Right lobe of liver (tissue), 6 donors: ENCODE results near the gene DEFB110. TPM values are rescaled to one million over a fixed set of nuclear protein-coding genes. Genes with fewer than 3 reads are reported as not detected.

Source experiments
- ATAC-seq, 4 donors: fragments of 200-7000 bp; cut with Tn5 transposase; one replicate each; pipeline ENCODE4 v1.9.1; 2020; ENCODE audit warnings: mild to moderate bottlenecking in 4 of 4, moderate library complexity in 4 of 4
- DNase-seq, 3 donors: peaks; one replicate each; pipeline ENCODE4 v3.0.0-alpha.2; 2020
- H3K27ac ChIP-seq, 3 donors: fragments of 200-600 bp; one replicate each; pipeline ENCODE4 v1.8.0; 2022
- H3K27me3 ChIP-seq, 2 donors: fragments of 200-600 bp; one replicate each; pipeline ENCODE4 v1.8.0; 2022
- H3K36me3 ChIP-seq, 4 donors: fragments of 200-600 bp; sonication (generic) in 1 of 4; one replicate each; pipeline versions ENCODE4 v1.5.1 to v1.8.0; 2017 to 2022; ENCODE audit warnings: control low read depth in 1 of 4
- H3K4me1 ChIP-seq, 4 donors: fragments of 200-600 bp; sonication (generic) in 1 of 4; one replicate each; pipeline versions ENCODE4 v1.5.1 to v1.8.0; 2017 to 2022; ENCODE audit warnings: control low read depth in 1 of 4
- H3K4me3 ChIP-seq, 3 donors: fragments of 200-600 bp; one replicate each; pipeline ENCODE4 v1.8.0; 2022
- H3K9me3 ChIP-seq, 4 donors: fragments of 200-600 bp; sonication (generic) in 1 of 4; one replicate each; pipeline versions ENCODE4 v1.5.1 to v1.8.0; 2017 to 2022; ENCODE audit warnings: control low read depth in 1 of 4
- CTCF ChIP-seq, 4 donors: fragments of 200-600 bp in 3 of 4; fragments of 450-650 bp in 1 of 4; IDR thresholded peaks; one replicate each; pipeline versions ENCODE4 v1.5.1 to v1.8.0; 2016 to 2022; ENCODE audit warnings: antibody characterized with exemption in 4 of 4, mild to moderate bottlenecking in 2 of 4
- POLR2A ChIP-seq: fragments of 450-650 bp; IDR thresholded peaks from one replicate; pipeline ENCODE4 v1.6.1; 2017; ENCODE audit warnings: antibody characterized with exemption, mild to moderate bottlenecking
- WGBS: methylation state at CpG from one replicate; pipeline ENCODE4 v1.1.6; 2018; ENCODE audit warnings: low coverage, low lambda C conversion rate; ENCODE audit not compliant: insufficient coverage; ENCODE audit errors: missing lambda C conversion rate; 5-methylcytosine and 5-hydroxymethylcytosine counted together
- intact Hi-C, 2 donors: fragments of 100-400 bp; cut with DNase I; formaldehyde crosslinking; loops; one replicate each; pipeline versions ENCODE4 v1.11.2 to v1.14.1; 2022
- total RNA-seq, 6 experiments: library from RNA; depleted of rRNA in 2 of 6; stranded (reverse); fragments of >200 nt in 2 of 6; fragmentation: NEBNext Ultra II Directional in 3 of 6; extraction: Animal tissue kit (Norgen Biotek cat#: 25700) in 3 of 6; gene quantifications; one replicate each; pipeline versions ENCODE4 v1.1.0 to v1.2.4, GENCODE V29; 2016 to 2023
- donor health status: DM: no; HTN: yes; CAD: no.
- donor health status: DM: no; HTN: no; CAD: no.
- donor health status: DM: no; HTN: no; CAD: no.
- donor health status: DM: no; HTN: yes; CAD: no.
- donor health status: DM: no; HTN: yes; CAD: no.

DEFB110 gene
- total RNA-seq, 6 experiments from 2014 or later, result not detected

- H3K27ac ChIP-seq, result no peak overlapping the region
- DNase-seq (no peak), ATAC-seq (no peak)
- no peaks in the 10 kb centered on the region for H3K27me3 ChIP-seq
- no peak overlapping the region for H3K4me3 ChIP-seq
- TF ChIP-seq POLR2A, result no peak
- TF ChIP-seq CTCF (IDR thresholded peaks at IDR 0.05), result no peak
- no peaks in the 10 kb centered on the region for H3K4me1 ChIP-seq
- no peaks in the 10 kb centered on the region for H3K9me3 ChIP-seq
- H3K36me3 ChIP-seq, result no peaks in the 10 kb centered on the region
- intact Hi-C loops, result no loop called here
- 40% methylated on average over 1 of the region's 1 CpG for WGBS
Observed at GRCh38 chr6:49986551-49986950, 35.2 kb downstream of the DEFB110 start.

GRCh38 chr6:49982046-49982445, 39.7 kb downstream of the DEFB110 start:
- Histone ChIP-seq H3K27me3 (no peaks in the 10 kb centered on the region), H3K4me3 (no peak overlapping the region), H3K27ac (no peak overlapping the region), H3K4me1 (no peaks in the 10 kb centered on the region), H3K36me3 (peaks cover 0 to 1% (median 0%) of the 10 kb centered on the region in 4 donors), H3K9me3 (no peaks in the 10 kb centered on the region)
- intact Hi-C loops, result no loop called here
- DNase-seq, result no peak
- ATAC-seq, result no peak
- TF ChIP-seq POLR2A (no peak), CTCF (IDR thresholded peaks at IDR 0.05) (no peak)
- 78% methylated on average over 2 of the region's 2 CpGs for whole genome bisulfite sequencing

- WGBS, result 85% methylated on average over 1 of the region's 1 CpG
- Histone ChIP-seq H3K27me3 (no peaks in the 10 kb centered on the region), H3K4me1 (no peaks in the 10 kb centered on the region), H3K4me3 (no peak overlapping the region), H3K9me3 (no peaks in the 10 kb centered on the region), H3K36me3 (peaks cover 0 to 1% (median 0%) of the 10 kb centered on the region in 4 donors), H3K27ac (no peak overlapping the region)
- TF ChIP-seq CTCF (IDR thresholded peaks at IDR 0.05) (no peak), POLR2A (no peak)
- DNase-seq (no peak), ATAC-seq (no peak)
- intact Hi-C loops, result no loop called here
Observed at GRCh38 chr6:49980898-49981297, 40.9 kb downstream of the DEFB110 start.

GRCh38 chr6:49979584-49979983, 42.2 kb downstream of the DEFB110 start:
- WGBS, result 95% methylated on average over 3 of the region's 4 CpGs
- Histone ChIP-seq H3K27me3 (no peaks in the 10 kb centered on the region), H3K4me1 (no peaks in the 10 kb centered on the region), H3K4me3 (no peak overlapping the region), H3K27ac (no peak overlapping the region), H3K9me3 (no peaks in the 10 kb centered on the region), H3K36me3 (peaks cover 0 to 1% (median 0%) of the 10 kb centered on the region in 4 donors)
- intact Hi-C loops, result no loop called here
- TF ChIP-seq CTCF (IDR thresholded peaks at IDR 0.05) (no peak), POLR2A (no peak)
- ATAC-seq, result no peak
- DNase-seq, result no peak
